Measurements from ENCODE around the gene OPRD1. TPM values are rescaled to one million over a fixed set of nuclear protein-coding genes. Genes with fewer than 3 reads are reported as not detected.

OPRD1 gene
- total RNA-seq, 4 donors from 2014 or later: under 0.01 TPM; not detected in 3

DNA sequence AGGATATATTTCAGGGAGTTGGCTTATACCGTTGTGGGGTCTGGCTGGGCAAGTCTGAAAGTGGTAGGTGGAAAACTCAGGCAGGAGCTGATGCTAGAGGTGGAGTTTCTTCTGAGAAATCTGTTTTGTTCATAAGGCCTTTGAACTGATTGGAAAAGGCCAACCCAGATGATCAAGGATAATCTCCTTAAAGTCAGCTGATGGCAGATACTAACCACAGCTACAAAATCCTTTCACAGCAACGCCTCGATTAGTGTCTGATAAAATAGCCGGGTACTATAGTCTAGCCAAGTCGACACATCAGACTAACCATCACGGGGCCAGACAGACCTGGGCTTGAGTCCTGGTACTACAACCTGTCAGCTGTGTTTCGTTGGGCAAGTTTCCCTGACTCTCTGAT lies 21.4 kb downstream of the OPRD1 start:
- intact Hi-C loops (cut with DNase I; ENCODE audit: low total_unique reads): no loop called here
- DNase-seq: no peak
- H3K4me3 ChIP-seq: no peak overlapping the region
- H3K27me3 ChIP-seq: peaks cover 6% of the 10 kb centered on the region
- no peaks in the 10 kb centered on the region for H3K9me3 ChIP-seq
- H3K36me3 ChIP-seq: no peaks in the 10 kb centered on the region
- 85% methylated on average over 7 of the region's 7 CpGs; no CpG with 5 or more reads in 1 of the 2 donors for WGBS, 2 donors (ENCODE audit: low coverage in 1 of 2)
- H3K4me1 ChIP-seq: no peaks in the 10 kb centered on the region
- H3K27ac ChIP-seq: no peak overlapping the region
- TF ChIP-seq, protein P1, sequence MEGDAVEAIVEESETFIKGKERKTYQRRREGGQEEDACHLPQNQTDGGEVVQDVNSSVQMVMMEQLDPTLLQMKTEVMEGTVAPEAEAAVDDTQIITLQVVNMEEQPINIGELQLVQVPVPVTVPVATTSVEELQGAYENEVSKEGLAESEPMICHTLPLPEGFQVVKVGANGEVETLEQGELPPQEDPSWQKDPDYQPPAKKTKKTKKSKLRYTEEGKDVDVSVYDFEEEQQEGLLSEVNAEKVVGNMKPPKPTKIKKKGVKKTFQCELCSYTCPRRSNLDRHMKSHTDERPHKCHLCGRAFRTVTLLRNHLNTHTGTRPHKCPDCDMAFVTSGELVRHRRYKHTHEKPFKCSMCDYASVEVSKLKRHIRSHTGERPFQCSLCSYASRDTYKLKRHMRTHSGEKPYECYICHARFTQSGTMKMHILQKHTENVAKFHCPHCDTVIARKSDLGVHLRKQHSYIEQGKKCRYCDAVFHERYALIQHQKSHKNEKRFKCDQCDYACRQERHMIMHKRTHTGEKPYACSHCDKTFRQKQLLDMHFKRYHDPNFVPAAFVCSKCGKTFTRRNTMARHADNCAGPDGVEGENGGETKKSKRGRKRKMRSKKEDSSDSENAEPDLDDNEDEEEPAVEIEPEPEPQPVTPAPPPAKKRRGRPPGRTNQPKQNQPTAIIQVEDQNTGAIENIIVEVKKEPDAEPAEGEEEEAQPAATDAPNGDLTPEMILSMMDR (IDR thresholded peaks at IDR 0.05): no peak
- in situ Hi-C loops (cut with MboI; ENCODE audit: low pct_ligation_motif_present in 1 of 4, low pct_unique_long_range_greater_than_20kb in 1 of 4, low sequenced_read_pairs in 3 of 4): no loop called here

DNA sequence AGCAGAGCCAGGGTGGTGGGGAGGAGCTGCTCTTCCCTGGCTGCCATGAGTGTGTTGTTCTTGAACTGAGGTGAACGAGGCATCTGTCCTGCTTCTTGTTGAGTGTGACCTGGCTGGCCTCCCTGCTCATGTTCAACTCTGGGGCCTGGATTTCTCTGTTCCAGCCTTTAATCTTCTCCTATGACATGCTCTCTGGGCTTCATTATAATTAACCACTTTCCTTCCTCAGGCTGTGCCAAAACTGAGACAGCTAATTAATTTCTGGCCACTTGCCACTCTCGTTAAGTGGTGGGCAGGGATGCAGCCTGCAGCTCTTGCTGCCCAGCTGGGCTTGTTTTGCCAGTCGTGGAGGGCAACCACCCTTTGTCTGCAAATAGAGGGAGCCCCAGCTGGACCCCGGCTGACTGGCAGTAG lies 23.3 kb downstream of the OPRD1 start:
- 40 to 52% methylated on average over 1 to 4 of the region's 4 CpGs for WGBS, 2 donors (ENCODE audit: low coverage in 1 of 2)
- TF ChIP-seq, protein P1 (IDR thresholded peaks at IDR 0.05): no peak
- no peak for TF ChIP-seq EP300 (IDR thresholded peaks at IDR 0.05; ENCODE audit: low read depth)

DNA sequence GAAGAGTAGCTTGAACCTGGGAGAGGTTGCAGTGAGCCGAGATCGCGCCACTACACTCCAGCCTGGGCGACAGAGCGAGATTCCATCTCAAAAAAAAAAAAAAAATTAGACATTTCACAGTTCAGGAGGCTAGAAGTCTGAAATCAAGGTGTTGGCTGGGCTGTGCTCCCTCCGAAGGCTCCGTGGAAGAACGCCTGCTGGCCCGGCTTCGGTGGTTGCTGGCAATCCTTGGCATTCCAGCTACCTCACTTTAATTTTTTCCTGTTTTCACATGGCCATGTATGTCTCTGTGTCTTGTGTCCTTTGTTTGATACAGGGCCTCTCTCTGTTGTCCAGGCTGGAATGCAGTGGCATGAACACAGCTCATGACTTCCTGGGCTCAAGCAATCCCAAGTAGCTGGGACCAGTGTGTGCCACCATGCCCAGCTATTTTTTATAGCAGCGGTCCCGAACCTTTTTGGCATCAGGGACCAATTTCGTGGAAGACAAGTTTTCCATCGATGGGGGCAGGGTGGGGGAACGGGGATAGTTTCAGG lies 24.5 kb downstream of the OPRD1 start:
- no peaks in the 10 kb centered on the region for H3K9me3 ChIP-seq
- in situ Hi-C loops (cut with MboI; ENCODE audit: low pct_ligation_motif_present in 1 of 4, low pct_unique_long_range_greater_than_20kb in 1 of 4, low sequenced_read_pairs in 3 of 4): no loop called here
- 90 to 95% methylated on average over 10 to 15 of the region's 15 CpGs for WGBS, 2 donors (ENCODE audit: low coverage in 1 of 2)
- TF ChIP-seq, protein P1 (IDR thresholded peaks at IDR 0.05): no peak
- no peak for TF ChIP-seq POLR2A (IDR thresholded peaks at IDR 0.05)
- TF ChIP-seq EP300 (IDR thresholded peaks at IDR 0.05; ENCODE audit: low read depth): no peak
- no peak for TF ChIP-seq POLR2AphosphoS5 (IDR thresholded peaks at IDR 0.05)
- intact Hi-C loops (cut with DNase I; ENCODE audit: low total_unique reads): no loop called here
- H3K4me3 ChIP-seq: no peak overlapping the region
- no peak overlapping the region for H3K27ac ChIP-seq
- H3K4me1 ChIP-seq: no peaks in the 10 kb centered on the region
- no peak for DNase-seq
- no peaks in the 10 kb centered on the region for H3K36me3 ChIP-seq
- H3K27me3 ChIP-seq: no peaks in the 10 kb centered on the region

More for the DNA sequence above, 23.3 kb downstream of the OPRD1 start:
- H3K36me3 ChIP-seq: no peaks in the 10 kb centered on the region
- H3K4me3 ChIP-seq: no peak overlapping the region
- intact Hi-C loops (cut with DNase I; ENCODE audit: low total_unique reads) (no loop called here), in situ Hi-C loops (cut with MboI; ENCODE audit: low pct_ligation_motif_present in 1 of 4, low pct_unique_long_range_greater_than_20kb in 1 of 4, low sequenced_read_pairs in 3 of 4) (no loop called here)
- no peaks in the 10 kb centered on the region for H3K4me1 ChIP-seq
- H3K27me3 ChIP-seq: no peaks in the 10 kb centered on the region
- no peak for DNase-seq
- no peak overlapping the region for H3K27ac ChIP-seq
- no peaks in the 10 kb centered on the region for H3K9me3 ChIP-seq

DNA sequence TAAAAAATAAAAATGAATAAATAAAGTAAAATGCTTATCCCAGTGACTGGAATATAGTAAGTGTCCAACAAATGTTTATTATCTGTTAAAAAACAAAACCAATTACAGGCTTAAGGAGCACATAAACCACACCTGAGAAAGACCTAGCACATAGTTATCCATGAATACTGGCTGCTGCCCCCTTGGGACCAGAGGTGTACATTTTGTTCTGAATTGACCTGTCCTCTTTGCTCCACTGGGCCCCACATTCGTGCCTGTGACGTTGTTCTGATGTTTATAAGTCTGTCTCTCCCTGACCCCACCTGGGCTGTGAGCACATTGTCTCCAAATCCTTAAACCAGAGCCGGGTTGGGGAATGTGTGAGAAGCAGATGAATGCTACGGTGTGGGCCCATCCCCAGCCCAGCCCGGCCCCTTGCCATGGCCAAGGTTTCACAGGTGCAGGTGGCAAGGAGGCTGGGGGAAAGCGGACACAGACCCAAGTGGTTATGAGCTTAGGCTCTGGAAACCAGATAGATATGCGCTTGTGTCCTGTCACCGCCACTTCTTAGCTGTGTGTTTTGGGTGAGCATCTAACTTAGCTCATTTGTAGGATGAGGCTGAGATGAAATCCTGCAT lies 29.1 kb downstream of the OPRD1 start:
- WGBS, 2 donors (ENCODE audit: low coverage in 1 of 2): 80 to 85% methylated on average over 1 to 8 of the region's 8 CpGs
- Histone ChIP-seq H3K27me3 (no peaks in the 10 kb centered on the region), H3K4me1 (no peaks in the 10 kb centered on the region), H3K9me3 (no peaks in the 10 kb centered on the region), H3K36me3 (no peaks in the 10 kb centered on the region), H3K27ac (no peak overlapping the region), H3K4me3 (no peak overlapping the region)
- no peak for TF ChIP-seq POLR2AphosphoS5 (IDR thresholded peaks at IDR 0.05)
- no peak for TF ChIP-seq POLR2A (IDR thresholded peaks at IDR 0.05)
- no peak for TF ChIP-seq EP300 (IDR thresholded peaks at IDR 0.05; ENCODE audit: low read depth)
- TF ChIP-seq, protein P1 (IDR thresholded peaks at IDR 0.05): no peak
- in situ Hi-C loops (cut with MboI; ENCODE audit: low pct_ligation_motif_present in 1 of 4, low pct_unique_long_range_greater_than_20kb in 1 of 4, low sequenced_read_pairs in 3 of 4) (no loop called here), intact Hi-C loops (cut with DNase I; ENCODE audit: low total_unique reads) (no loop called here)
- no peak for DNase-seq

Measured in transverse colon (tissue), 4 donors.